Loucy (cell line): ENCODE results near the gene PKDCC.

Experiments
- H2AFZ ChIP-seq: fragments of 200-600 bp; sonication (generic); 2 replicates; pipeline ENCODE4 v1.6.0; 2016; ENCODE audit warnings: antibody characterized with exemption, mild to moderate bottlenecking, low read length, moderate library complexity
- H3F3A ChIP-seq: fragments of 200-600 bp; 2 replicates; pipeline ENCODE4 v1.6.0; 2016; ENCODE audit warnings: antibody characterized with exemption, low read depth, mild to moderate bottlenecking
- H3K27me3 ChIP-seq: fragments of 200-600 bp; sonication (generic); 2 replicates; pipeline ENCODE4 v1.6.1; 2014; ENCODE audit warnings: low read length, mild to moderate bottlenecking; ENCODE audit not compliant: insufficient read depth, poor library complexity, severe bottlenecking
- H3K36me3 ChIP-seq: fragments of 200-600 bp; sonication (generic); 2 replicates; pipeline ENCODE4 v1.6.1; 2016; ENCODE audit warnings: low read length; ENCODE audit not compliant: insufficient read depth
- H3K4me1 ChIP-seq: fragments of 200-600 bp; sonication (generic); 2 replicates; pipeline ENCODE4 v1.5.1; 2014; ENCODE audit warnings: low read length, mild to moderate bottlenecking; ENCODE audit not compliant: insufficient read depth, poor library complexity, severe bottlenecking
- H3K4me2 ChIP-seq: fragments of 200-600 bp; sonication (generic); 2 replicates; pipeline ENCODE4 v1.6.0; 2014; ENCODE audit warnings: antibody characterized with exemption, low read length, low read depth, mild to moderate bottlenecking; ENCODE audit not compliant: poor library complexity, severe bottlenecking
- H3K4me3 ChIP-seq: fragments of 200-600 bp; sonication (generic); 2 replicates; pipeline ENCODE4 v1.5.1; 2014; ENCODE audit warnings: low read length, mild to moderate bottlenecking, mixed read lengths; ENCODE audit not compliant: poor library complexity, severe bottlenecking
- H3K79me2 ChIP-seq: fragments of 200-600 bp; sonication (generic); 2 replicates; pipeline ENCODE4 v1.6.1; 2014; ENCODE audit warnings: low read length; ENCODE audit not compliant: insufficient read depth
- H3K9ac ChIP-seq: fragments of 200-600 bp; sonication (generic); 2 replicates; pipeline ENCODE4 v1.6.0; 2014; ENCODE audit warnings: mild to moderate bottlenecking, low read depth, low read length, moderate library complexity; ENCODE audit not compliant: poor library complexity, severe bottlenecking
- H3K9me2 ChIP-seq: fragments of 200-600 bp; sonication (generic); replicated peaks from 2 replicates; pipeline ENCODE4 v1.6.1; 2016; ENCODE audit warnings: low read depth, low read length, mixed read lengths
- H3K9me3 ChIP-seq: fragments of 200-600 bp; sonication (generic); 2 replicates; pipeline ENCODE4 v1.6.1; 2014; ENCODE audit warnings: mild to moderate bottlenecking, antibody characterized with exemption, low read length, low read depth; ENCODE audit not compliant: insufficient read depth
- H4K20me1 ChIP-seq: fragments of 200-600 bp; sonication (generic); 2 replicates; pipeline ENCODE4 v1.6.0; 2014; ENCODE audit warnings: antibody characterized with exemption, low read length, mild to moderate bottlenecking; ENCODE audit not compliant: insufficient read depth, poor library complexity, severe bottlenecking
- EZH2phosphoT487 ChIP-seq: fragments of 200-600 bp; IDR thresholded peaks from 2 replicates; pipeline ENCODE4 v1.6.1; 2018; ENCODE audit warnings: antibody characterized with exemption, mild to moderate bottlenecking, moderate library complexity, borderline replicate concordance
- TF ChIP-seq, protein P1 (sequence below): fragments of 200-600 bp; sonication (generic); conservative IDR thresholded peaks from 2 replicates; pipeline ENCODE4 v1.5.1; 2014; ENCODE audit warnings: mild to moderate bottlenecking, antibody characterized with exemption, low read length

The PKDCC gene

DNA sequence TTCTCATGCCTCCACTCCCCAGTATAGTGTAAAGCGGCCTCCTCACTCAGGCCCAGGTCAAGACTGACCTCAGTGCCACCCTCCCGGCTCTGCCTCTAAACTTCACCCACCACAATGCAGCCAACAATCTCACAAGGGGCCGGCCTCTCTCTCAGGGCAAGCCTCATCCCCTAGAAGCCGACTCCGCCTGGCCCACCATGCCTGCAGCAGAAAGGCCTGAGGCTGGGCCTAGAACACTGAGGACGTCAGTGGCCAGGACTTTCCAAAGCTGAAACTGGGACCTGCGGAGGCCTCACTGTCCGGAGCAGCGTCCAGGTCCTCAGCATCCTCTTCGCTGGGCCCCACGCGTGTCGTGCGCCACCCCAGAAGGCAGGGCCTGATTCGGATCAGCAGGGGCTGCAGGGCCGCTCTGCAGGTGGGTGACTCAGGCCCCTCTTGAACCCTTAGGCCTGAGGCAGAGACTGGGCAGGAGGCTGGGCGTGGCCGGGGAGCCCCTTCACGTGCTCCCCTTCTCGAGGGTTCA is 52.9 kb downstream of the PKDCC start:
- H3K9me2 ChIP-seq, result no peaks in the 10 kb centered on the region
- no peak overlapping the region for H3K9ac ChIP-seq
- peaks cover 3% of the 10 kb centered on the region for H3K4me1 ChIP-seq
- no peaks in the 10 kb centered on the region for H4K20me1 ChIP-seq
- no peaks in the 10 kb centered on the region for H3K79me2 ChIP-seq
- H3K4me2 ChIP-seq, result no peak overlapping the region
- no peak overlapping the region for H3K4me3 ChIP-seq
- TF ChIP-seq EZH2phosphoT487, result no peak
- TF ChIP-seq, protein P1, sequence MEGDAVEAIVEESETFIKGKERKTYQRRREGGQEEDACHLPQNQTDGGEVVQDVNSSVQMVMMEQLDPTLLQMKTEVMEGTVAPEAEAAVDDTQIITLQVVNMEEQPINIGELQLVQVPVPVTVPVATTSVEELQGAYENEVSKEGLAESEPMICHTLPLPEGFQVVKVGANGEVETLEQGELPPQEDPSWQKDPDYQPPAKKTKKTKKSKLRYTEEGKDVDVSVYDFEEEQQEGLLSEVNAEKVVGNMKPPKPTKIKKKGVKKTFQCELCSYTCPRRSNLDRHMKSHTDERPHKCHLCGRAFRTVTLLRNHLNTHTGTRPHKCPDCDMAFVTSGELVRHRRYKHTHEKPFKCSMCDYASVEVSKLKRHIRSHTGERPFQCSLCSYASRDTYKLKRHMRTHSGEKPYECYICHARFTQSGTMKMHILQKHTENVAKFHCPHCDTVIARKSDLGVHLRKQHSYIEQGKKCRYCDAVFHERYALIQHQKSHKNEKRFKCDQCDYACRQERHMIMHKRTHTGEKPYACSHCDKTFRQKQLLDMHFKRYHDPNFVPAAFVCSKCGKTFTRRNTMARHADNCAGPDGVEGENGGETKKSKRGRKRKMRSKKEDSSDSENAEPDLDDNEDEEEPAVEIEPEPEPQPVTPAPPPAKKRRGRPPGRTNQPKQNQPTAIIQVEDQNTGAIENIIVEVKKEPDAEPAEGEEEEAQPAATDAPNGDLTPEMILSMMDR, result no peak
- H2AFZ ChIP-seq, result no peak overlapping the region
- H3K36me3 ChIP-seq, result no peaks in the 10 kb centered on the region
- H3K9me3 ChIP-seq, result no peaks in the 10 kb centered on the region
- no peaks in the 10 kb centered on the region for H3F3A ChIP-seq
- no peaks in the 10 kb centered on the region for H3K27me3 ChIP-seq

DNA sequence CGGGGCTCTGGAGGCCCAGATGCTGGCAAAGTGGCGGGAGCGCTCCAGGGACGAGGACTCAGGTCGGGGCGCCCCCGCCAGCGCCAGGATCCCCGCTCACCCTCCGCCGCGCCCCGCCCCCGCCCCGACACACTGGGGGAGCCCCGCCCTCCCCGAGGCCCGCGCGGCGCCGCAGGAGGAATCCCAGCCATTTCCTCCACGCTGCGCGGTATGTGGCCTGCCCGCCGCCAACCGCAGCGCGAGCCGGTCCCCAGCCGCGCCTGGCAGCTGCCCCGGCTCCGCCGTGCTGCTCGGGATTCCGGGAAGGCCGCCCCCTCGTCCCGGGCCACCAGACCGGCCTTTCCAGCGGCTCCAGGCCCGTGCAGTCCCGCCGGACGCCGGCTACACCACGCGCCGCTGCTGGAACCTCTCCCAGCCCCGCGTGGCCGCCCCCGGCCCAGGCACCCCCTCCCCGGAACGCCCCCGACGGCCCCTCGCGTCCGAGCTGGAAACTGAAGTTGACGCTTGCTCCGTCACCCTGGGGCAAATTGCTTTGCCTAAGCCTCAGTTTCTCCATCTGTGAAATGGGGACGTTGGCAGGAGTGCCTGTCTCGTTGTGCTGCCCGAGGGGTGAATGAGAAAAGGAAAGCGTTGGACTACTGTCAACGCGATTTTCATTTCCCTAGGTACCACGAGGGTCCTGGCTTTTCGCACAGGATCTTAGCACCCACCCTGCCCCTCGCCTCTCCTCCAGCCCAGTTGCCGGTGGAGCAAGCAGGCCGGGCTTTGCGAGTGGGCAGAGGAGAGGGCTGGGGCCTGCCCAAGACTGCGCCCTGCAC is 53.6 kb downstream of the PKDCC start:
- Histone ChIP-seq H3K9me3 (no peaks in the 10 kb centered on the region), H3K9ac (no peak overlapping the region), H2AFZ (no peak overlapping the region), H3K79me2 (no peaks in the 10 kb centered on the region), H3K27me3 (no peaks in the 10 kb centered on the region), H3K9me2 (no peaks in the 10 kb centered on the region), H3K36me3 (no peaks in the 10 kb centered on the region), H3K4me2 (no peak overlapping the region), H3F3A (no peaks in the 10 kb centered on the region), H3K4me1 (peaks cover 7% of the 10 kb centered on the region), H3K4me3 (no peak overlapping the region), H4K20me1 (no peaks in the 10 kb centered on the region)
- TF ChIP-seq, protein P1, result no peak
- TF ChIP-seq EZH2phosphoT487, result no peak

DNA sequence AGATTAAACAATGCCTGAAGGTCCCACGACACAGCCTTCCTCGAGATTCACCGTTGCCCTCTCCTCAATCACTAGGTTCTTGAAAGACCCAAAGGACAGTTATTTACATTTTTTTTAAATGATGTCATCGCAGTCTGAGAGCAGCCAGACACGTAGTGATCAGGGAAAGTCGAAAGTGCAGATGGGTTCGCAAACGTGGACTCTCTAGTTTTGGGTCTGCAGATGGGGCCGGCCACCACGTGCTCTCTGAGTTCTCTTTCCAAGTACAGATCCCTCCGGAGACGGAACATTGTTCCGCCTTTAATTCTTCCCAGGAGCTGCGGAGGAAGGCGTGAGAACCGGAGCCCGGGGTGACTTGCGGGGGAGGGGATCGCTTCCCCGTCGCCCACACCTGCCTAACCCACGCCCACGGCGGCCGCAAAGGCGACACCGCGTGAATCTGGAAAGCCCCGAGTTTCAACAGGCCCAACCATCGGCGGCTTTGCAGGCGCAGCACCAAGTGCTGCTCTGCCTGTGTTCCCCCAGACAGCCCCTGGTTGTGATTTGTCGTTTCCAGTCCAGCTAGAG is 54.3 kb downstream of the PKDCC start:
- no peak for TF ChIP-seq EZH2phosphoT487
- TF ChIP-seq, protein P1, result no peak
- H3K9me2 ChIP-seq, result no peaks in the 10 kb centered on the region
- no peaks in the 10 kb centered on the region for H3K9me3 ChIP-seq
- H3K4me1 ChIP-seq, result peaks cover 7% of the 10 kb centered on the region
- H3K4me2 ChIP-seq, result no peak overlapping the region
- no peak overlapping the region for H3K4me3 ChIP-seq
- no peaks in the 10 kb centered on the region for H3F3A ChIP-seq
- no peak overlapping the region for H3K9ac ChIP-seq
- H3K36me3 ChIP-seq, result no peaks in the 10 kb centered on the region
- H3K79me2 ChIP-seq, result no peaks in the 10 kb centered on the region
- H2AFZ ChIP-seq, result no peak overlapping the region
- H3K27me3 ChIP-seq, result no peaks in the 10 kb centered on the region
- H4K20me1 ChIP-seq, result no peaks in the 10 kb centered on the region
